ENCODE data around the gene TCEA2. TPM values are rescaled to one million over a fixed set of nuclear protein-coding genes. Genes with fewer than 3 reads are reported as not detected.

Gene TCEA2
- total RNA-seq, 1 experiment from 2014 or later = 41.1 TPM

Other genes with a start within 250 kb of the TCEA2 start
- 7.6 and 9.1 TPM in 2 replicates for gene ZBTB46, start 231.9 kb upstream of the TCEA2 start, total RNA-seq (2014; rRNA removed)
- gene ABHD16B, start 201.7 kb upstream of the TCEA2 start, total RNA-seq (2014; rRNA removed) = not detected in 2 replicates
- 118 and 119 TPM in 2 replicates for gene TPD52L2, start 197.9 kb upstream of the TCEA2 start, total RNA-seq (2014; rRNA removed)
- gene DNAJC5, start 168.1 kb upstream of the TCEA2 start, total RNA-seq (2014; rRNA removed) = 63.2 and 64.1 TPM in 2 replicates
- gene UCKL1, start 106.8 kb upstream of the TCEA2 start, total RNA-seq (2014; rRNA removed) = 17.4 and 22.8 TPM in 2 replicates
- gene ZNF512B, start 93.3 kb upstream of the TCEA2 start, total RNA-seq (2014; rRNA removed) = 10.7 and 13.2 TPM in 2 replicates
- 1.2 and 3.1 TPM in 2 replicates for gene SAMD10, start 83.6 kb upstream of the TCEA2 start, total RNA-seq (2014; rRNA removed)
- 50.1 and 60.4 TPM in 2 replicates for gene PRPF6, start 82.1 kb upstream of the TCEA2 start, total RNA-seq (2014; rRNA removed)
- 0.17 and 0.19 TPM in 2 replicates for gene C20orf204, start 27.0 kb upstream of the TCEA2 start, total RNA-seq (2014; rRNA removed)
- gene SOX18, start 13.6 kb upstream of the TCEA2 start, total RNA-seq (2014; rRNA removed) = not detected in 2 replicates
- gene RGS19, start 16.3 kb downstream of the TCEA2 start, total RNA-seq (2014; rRNA removed) = 26.9 and 34.5 TPM in 2 replicates
- gene OPRL1, start 16.9 kb downstream of the TCEA2 start, total RNA-seq (2014; rRNA removed) = 0.92 and 1.2 TPM in 2 replicates
- 0.40 and 1.7 TPM in 2 replicates for gene LKAAEAR1, start 21.2 kb downstream of the TCEA2 start, total RNA-seq (2014; rRNA removed)
- not detected in 2 replicates for gene NPBWR2, start 44.4 kb downstream of the TCEA2 start, total RNA-seq (2014; rRNA removed)
- not detected in 2 replicates for gene MYT1, start 101.3 kb downstream of the TCEA2 start, total RNA-seq (2014; rRNA removed)
- 39.1 and 56.6 TPM in 2 replicates for gene PCMTD2, start 192.6 kb downstream of the TCEA2 start, total RNA-seq (2014; rRNA removed)

All from LHCN-M2 (cell line).